HG02973 (cell line): ENCODE results near the gene NCF2.
"Not testable (repeated sequence)": the region's sequence is repeated elsewhere in the genome, so short reads cannot be mapped to it uniquely, and the experiment has no call there.

Source experiments
- ATAC-seq: cut with Tn5 transposase; IDR thresholded peaks from one replicate; pipeline ENCODE4 v1.9.1; 2021; ENCODE audit warnings: moderate library complexity; ENCODE audit not compliant: unreplicated experiment

NCF2 gene, protein sequence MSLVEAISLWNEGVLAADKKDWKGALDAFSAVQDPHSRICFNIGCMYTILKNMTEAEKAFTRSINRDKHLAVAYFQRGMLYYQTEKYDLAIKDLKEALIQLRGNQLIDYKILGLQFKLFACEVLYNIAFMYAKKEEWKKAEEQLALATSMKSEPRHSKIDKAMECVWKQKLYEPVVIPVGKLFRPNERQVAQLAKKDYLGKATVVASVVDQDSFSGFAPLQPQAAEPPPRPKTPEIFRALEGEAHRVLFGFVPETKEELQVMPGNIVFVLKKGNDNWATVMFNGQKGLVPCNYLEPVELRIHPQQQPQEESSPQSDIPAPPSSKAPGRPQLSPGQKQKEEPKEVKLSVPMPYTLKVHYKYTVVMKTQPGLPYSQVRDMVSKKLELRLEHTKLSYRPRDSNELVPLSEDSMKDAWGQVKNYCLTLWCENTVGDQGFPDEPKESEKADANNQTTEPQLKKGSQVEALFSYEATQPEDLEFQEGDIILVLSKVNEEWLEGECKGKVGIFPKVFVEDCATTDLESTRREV

DNA sequence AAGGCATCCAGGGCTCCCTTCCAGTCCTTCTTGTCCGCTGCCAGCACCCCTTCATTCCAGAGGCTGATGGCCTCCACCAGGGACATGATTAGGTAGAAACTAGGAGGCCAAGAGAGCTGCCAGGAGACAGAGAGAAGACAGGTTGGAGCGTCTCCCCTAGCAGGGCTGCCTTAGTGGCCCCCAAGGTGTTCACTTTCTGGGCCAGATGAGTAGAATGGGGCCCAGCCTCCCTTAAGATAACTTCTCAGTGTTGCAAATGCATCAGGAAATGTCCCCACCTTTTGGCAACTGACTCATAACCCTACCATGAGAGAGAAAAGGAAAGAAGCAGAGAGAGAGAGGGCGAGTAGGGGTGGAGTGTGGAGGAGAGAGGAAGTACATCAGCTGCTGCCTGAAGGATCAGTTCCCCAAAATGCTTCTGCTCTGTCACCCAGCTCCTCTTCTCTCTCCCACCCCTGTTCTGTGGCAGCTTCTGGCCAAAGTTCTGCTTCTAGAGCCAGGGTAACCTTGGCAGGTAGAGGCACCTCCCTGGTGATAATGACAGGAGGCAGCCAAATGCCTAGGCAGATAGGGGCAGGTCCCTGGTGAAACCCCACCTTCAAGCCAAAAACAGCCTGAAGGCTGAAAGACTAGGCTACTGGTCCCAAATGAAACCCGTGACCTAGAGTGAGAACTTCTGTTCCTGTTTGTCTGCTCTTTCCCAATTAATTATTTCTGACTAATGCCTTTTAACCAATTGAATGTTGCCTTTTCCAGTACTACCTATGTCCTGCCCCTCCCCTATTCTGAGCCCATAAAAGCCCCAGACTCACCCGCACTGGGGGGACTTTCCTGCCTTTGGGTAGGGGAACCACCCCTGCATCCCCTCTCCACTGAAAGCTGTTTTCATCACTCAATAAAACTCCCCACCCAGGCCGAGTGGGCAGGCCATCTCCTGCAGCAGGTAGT is at the start of gene NCF2:
TSS of gene NCF2 (minus strand) at position 216 of the 948 bp plus-strand sequence. CDS start at position 86, 130 bp downstream.
- ATAC-seq = peak; percentile 83

DNA sequence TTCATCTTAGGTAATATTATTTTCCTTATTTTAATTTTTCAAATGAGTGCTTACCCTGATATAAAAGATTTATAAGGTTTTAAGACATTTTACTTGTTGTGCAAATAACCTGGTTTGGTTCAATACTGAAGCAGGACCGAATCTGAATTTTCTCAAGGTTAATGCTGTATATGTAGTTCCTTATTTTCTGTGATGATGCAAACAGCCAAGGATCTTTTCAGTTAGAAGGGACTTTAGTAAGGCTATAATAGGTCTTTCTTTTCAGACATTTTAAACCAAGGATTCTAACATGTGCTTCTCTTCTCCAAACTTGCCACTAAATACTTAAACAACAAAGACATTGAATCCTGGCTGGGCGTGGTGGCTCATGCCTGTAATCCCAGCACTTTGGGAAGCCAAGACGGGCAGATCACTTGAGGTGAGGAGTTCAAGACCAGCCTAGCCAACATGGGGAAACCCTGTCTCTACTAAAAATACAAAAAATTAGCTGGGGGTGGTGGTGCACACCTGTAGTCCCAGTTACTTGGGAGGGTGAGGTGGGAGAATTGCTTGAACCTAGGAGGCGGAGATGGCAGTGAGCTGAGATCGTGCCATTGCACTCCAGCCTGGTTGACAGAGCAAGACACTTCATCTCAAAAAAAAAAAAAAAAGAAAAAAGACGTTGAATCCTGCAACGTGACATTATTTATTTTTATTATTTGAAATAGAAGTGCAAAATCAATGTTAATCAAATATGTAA is 48.6 kb upstream of the NCF2 start:
- ATAC-seq = no peak

DNA sequence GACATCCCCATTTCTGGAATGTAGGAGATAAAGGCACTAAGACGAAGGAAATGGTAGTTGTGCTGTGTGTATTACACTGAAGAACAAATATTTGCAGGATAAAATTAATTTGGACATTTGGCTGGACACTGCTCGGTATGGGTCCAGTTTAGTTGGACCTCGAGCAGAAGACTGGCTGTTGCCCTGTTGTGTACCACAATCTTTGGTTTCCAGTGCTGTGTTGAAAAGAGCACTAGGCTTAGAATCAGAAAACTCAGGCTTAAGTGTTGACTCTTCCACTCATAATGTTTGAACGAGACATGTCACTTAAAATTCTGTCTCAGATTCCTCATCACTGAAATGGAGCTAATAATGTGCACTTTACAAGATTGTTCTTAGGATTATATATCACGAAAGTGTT is 46.5 kb upstream of the NCF2 start:
- no peak for ATAC-seq

DNA sequence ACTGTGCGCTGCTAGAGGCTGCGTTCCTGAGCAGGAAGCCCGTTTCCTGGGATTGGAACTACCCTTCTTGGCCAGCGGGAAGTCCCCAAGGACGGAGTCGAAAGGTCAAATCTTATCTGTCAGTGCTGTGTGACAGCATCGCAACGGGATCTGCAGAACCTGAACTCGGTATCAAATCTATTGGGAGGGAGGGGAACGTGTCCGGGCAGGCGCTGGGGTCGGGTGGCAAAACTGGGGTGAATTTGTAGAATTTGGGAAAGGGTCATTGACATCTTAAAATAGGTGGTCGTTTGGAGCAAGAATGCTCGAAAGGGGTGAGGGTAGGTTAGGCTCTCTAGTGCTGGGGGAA is 46.0 kb upstream of the NCF2 start:
- no peak for ATAC-seq

DNA sequence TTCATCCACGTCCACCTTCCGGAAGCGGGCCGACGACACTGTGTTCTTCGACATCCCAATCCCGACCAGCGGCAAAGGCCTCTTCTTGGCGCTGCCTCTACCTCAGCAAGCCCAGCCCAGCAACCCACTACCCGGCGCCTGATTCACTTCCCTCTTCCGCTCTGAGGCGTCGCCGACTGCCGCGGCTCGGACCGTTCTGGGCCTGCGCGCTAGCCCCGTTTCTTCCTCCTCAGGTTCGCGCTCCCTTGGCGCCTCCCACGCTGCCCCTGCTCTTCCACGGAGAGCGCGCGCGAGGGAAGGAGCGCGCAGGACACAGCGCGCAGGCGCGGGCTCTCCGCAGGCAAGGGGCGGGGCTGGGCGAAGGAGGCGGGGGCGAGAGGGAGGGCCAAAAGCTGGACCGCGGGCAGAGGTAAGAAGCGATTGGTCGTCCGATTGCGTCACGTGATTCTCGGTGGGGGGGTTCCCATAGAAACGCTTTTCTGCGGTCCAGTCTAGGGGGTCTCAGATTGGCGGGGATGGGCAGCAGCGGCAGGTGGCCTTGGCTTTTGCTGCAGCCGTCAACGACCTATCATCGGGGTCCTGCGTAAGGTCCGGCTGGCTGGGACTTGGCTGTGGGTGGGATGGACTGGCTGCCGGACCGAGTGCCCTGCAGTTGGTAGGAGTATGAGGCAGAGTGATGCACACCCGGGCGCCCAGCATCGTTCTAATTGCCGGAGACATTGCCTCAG is 45.5 kb upstream of the NCF2 start, which contains the start of gene ARPC5:
TSS of gene ARPC5 (minus strand) at position 178 of the 728 bp plus-strand sequence. CDS start at position 54, 124 bp downstream.
- ATAC-seq = peak; percentile 78

DNA sequence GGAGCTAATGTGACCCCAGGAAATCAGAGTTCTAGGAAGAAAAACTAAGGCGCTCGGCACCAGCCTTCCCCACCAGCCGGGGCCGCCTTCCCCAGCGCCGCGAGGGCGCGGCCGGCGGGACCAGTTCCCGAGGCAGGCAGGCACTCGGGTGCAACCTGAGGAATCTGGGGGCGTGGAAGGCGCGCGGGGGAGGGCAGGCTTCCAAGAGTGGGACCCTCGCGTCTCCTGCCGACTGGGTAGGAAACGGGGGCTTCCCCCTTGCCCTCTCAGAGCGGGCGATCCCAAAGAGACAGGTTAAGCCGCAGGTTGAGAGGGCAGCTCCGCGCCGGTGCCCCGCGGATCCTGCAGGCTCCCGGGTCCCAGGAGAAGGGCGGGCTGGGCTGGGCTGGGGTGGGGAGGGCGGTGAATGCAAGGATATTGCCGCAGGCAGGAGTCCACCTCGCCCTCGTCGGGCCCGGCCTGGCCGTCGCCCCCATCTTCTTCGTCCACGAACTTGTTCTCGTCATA is 44.9 kb upstream of the NCF2 start:
- no peak for ATAC-seq

DNA sequence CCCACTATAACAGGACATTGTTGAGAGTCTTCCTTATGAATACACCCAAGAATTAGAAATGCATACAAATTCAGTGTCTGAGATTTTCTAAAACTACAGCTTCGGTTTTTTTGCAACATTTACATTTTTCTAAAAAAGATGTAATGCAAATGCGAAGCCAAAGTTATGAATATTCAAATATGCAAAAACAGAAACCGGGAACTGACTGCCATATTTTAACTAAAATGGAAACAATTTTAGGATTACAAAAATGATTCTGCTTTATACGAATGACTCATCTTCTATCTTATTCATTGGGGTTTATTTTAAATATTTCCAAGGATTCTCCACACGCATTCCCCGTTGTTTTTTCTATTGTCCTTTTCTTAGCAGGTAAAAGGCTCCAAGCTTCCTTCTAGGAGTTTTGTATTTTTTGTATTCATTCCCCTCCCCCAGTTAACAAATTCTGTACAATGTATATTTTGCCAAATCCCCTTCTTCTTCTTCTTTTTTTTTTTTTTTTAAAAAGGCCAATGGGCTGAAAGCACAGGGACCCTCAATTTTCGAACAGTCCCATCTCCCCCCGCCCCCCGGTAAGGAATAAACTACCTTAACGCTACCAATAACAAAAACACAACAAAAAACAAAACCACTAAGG is 44.3 kb upstream of the NCF2 start:
- no peak for ATAC-seq

DNA sequence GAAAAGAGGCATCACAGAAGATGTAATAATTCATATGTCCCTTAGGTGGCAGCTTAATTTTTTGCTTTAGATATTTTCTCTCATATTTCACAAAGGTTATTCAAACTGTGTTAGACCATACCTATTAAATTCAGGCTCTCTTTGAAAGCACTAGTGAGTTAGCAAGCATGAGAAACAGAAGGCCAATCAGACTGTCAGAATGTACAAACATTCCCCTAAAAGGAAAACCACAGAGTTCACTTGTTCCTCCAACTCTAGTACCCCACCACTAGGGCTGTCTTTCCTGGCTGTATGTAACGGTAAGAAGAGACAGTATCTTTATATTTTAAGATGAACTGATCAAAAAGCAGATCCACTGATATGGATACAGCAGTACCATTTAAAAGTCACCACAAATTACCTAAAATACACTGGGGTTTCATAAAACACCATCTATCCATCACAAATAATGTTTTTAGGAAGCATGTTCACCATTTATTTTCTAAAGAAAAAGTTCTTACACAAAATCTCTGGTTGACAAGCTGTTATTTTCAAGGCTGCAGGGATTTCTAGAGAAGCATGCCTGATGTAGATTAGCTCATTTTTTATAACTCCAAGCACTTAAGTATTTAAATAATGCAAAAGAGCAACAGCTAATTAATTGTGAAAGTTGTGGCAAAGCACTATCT is 43.6 kb upstream of the NCF2 start:
- ATAC-seq = peak; percentile 45

DNA sequence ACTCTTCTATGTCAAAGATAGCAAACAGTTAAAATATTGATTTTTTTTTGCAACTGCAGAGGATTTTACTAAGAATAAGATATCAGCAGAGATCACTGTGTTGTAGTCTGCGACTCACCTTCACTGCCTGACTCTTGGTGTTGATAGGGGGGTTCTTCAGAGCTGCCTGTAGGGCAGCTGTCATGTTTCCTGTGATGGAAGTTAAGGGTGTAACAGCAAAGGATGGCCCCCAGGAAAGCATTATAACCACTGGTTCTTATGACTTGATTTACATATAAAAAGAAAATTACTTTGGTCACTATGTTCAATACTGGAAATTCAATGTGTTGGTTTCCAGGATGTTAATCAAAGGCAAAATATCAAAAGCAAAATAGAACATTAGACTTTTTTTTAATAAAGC is 42.7 kb upstream of the NCF2 start:
- ATAC-seq = no peak

DNA sequence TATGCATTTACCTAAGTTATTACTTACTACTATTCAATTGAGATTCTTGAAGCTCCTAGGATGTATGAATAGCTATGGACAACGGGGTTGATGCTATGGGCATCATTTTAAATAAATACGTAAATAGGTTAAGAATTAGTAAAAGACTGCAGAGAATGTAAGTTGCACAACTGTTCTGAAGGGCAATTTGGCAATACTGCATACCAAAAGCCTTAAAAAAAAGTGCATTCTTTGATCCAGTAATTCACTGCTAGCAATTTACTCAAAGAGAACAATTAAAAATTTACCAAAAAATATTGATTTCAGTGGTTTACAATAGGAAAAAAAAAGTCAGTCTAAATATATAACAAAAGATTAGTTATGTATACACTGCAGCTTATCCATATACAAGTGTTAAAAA is 41.9 kb upstream of the NCF2 start:
- ATAC-seq = no peak

DNA sequence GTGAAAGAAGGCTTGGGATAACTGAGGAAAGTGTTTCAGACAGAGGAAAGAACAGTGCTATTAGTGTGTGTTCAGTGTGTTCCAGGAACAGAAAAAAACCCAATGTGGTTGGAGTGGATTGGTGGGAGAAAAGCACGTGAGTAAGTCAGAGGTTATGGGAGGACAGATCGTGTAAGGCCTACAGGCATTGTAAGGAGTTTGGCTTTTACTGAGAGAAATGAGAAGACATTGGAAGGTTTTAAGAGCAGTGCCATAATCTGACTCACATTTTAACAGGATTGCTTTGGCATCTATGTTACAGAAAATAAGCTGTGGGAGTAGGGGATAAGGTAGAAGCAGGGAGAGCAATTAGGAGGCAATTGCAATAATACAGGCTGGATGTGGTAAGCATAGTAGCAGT is 40.5 kb upstream of the NCF2 start:
- no peak for ATAC-seq

DNA sequence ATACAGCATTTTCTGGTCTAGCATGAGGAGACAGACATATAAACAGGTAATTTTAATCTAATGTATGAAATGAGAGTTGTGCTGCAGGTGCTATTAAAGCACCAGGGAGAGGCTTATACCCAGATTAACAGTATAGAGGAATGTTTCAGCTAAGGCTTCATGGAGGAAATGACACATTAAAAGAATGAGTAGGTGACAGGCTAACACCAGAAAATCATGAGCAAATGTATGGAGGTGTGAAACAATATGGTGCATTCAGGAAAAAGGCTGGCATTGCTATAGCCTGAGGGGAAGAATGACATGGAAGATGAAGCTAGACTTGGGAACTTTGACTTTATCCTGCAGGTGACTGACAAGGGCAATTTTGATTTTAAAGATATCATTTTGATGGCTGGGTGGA is 38.3 kb upstream of the NCF2 start:
- no peak for ATAC-seq

DNA sequence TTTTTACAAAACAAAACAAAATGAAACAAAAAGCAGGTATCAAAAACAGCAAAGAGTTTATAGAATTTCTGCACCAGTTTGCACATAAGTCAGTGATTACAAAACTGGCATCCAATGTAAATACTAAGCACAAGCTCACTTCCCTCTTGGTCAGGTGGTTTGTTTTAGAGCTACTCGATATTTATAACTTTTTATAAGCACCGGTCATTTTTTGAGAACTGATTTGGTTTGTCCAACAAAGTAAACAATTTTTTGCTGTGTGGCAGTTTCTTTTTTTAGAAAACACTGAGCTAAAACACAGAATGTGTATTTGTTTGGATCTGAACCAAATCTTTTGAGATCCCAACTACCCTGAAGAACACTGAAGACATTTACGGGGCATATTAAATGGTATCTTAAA is 36.0 kb upstream of the NCF2 start:
- not testable (repeated sequence) for ATAC-seq

DNA sequence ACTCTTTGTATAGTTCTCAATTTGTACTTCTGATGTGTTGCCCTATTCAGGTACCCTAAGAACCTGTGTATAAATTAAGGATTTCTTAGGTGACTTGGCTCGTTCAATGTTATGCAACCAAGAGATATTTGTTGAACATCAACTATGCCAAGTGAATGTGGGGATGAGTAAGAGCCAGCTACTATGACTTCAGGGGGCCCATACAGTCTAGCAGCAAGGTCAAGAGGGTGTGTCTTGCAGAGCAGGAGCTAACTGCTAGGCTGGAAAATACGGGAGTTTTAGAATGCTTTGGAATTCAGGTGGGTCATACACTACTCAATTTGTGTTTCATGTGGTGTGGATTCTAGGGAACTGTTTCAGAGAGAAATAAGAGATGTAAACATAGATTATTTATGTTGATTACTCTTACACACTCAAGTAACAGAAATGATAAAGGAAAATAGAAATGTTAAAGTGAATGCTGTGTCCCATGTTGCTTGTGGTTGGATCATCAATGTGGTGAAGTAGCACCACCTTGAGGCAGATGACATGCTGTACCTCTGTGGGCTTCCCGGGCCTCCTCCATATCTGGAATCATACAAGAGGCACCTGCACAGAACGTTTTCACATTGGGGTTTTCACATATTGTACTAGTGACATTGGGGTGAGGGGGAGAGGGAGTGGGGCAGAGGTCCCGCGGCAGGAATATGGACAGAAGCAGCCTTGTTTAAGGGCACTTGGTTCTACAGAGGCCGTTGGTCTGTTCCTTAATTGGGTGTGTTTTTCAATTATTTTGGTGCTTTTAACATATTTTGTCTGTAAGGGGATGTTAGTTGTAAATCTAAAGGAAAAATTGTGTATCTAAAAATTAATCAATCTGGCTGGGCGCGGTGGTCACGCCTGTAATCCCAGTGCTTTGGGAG is 32.9 kb upstream of the NCF2 start:
- peak; percentile 89 for ATAC-seq

DNA sequence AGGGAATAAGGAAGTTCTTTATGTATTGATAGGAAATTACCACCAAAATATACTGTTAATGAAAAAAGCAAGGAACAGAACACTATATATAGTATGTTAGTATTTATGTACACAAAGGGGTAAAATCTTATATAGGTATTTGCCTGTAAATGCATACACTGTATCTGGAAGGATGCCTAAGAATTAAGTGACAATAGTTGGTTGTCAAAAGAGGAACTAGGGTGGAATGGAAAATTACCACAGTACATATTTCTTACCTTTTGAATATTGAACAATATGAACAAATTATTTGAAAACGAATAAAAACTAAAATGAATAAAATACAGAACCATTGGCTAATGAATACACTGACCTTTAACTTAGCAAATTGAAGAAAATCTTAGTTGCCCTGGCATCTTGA is 31.8 kb upstream of the NCF2 start:
- ATAC-seq = no peak

DNA sequence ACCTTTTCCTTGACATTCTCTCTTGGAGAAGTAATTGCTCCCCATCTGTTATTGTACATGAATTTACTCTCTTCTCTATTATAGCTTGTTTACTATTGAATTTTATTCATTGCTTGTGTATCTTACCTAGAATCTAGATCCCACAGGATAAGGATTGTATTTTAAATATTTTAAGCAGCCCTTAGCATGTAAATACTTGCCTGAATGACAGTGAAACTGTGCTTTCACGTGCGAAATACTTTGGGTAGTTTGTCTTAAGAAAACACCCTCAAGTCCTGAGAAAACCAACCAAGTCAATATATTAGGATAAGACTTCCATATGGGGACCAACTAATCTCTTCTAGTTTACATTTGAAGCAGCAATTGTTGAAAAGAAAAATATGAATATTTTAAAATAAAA is 30.1 kb upstream of the NCF2 start:
- ATAC-seq = no peak

DNA sequence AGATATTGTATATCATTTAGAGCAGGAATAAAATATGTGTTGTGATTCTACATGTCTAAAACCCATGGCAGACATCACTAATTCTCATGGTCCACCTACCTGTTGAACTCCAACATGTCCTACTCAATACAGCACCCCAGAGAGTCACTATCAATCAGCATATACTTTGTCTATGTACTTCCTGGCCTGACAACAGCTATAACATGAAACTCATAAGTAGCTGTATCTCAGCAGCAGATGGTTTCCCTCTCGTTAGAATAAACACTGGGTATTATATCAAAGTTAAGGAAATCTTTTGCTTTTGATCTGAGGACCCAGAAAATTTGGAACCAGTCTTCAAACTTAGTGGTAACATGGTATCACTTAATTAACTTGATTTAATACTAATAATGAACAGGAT is 29.5 kb upstream of the NCF2 start:
- ATAC-seq = no peak

DNA sequence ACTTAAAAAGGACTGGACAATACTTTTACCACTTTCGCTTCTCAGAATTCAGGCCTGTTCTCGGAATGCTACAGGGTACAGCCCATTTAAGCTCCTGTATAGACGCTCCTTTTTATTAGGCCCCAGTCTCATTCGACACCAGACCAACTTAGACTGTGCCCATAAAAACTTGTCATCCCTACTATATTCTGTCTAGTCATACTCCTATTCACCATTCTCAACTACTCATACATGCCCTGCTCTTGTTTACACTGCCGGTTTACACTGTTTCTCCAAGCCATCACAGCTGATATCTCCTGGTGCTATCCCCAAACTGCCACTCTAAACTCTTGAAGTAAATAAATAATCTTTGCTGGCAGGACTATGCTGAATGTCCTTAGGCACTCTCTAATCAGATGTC is 27.9 kb upstream of the NCF2 start:
- not testable (repeated sequence) for ATAC-seq
